Keratinocyte (primary cell): ENCODE results near the gene MRPL34. TPM values are rescaled to one million over a fixed set of nuclear protein-coding genes. Genes with fewer than 3 reads are reported as not detected.

Experiments used
- DNase-seq: peaks from one replicate; pipeline ENCODE4 v3.0.0-alpha.2; 2011; ENCODE audit warnings: low read depth, missing footprints, low spot score
- FAIRE-seq: peaks from 2 replicates; lab custom pipeline; 2011; peaks lifted over from hg19 to GRCh38; lab: Jason Lieb, UNC
- H2AFZ ChIP-seq: 2 replicates; pipeline ENCODE4 v1.6.0; 2012; ENCODE audit warnings: low read length, control low read depth, inconsistent platforms; ENCODE audit not compliant: control insufficient read depth
- H3K27ac ChIP-seq: 2 replicates; pipeline ENCODE4 v1.5.1; 2011; ENCODE audit warnings: low read length; ENCODE audit not compliant: control insufficient read depth, insufficient read depth
- H3K27me3 ChIP-seq: 3 replicates; pipeline ENCODE4 v1.6.0; 2011; ENCODE audit warnings: low read length; ENCODE audit not compliant: control insufficient read depth, insufficient read depth; ENCODE audit errors: extremely low read depth
- H3K36me3 ChIP-seq, 2 experiments: 2 replicates in 1 of 2; 3 replicates in 1 of 2; pipeline ENCODE4 v1.5.1; 2011; ENCODE audit warnings: low read length in 2 of 2, mild to moderate bottlenecking in 1 of 2; ENCODE audit not compliant: control insufficient read depth in 2 of 2, insufficient read depth in 2 of 2; ENCODE audit errors: extremely low read depth in 1 of 2
- H3K4me1 ChIP-seq: 3 replicates; pipeline ENCODE4 v1.5.1; 2011; ENCODE audit warnings: low read length; ENCODE audit not compliant: control insufficient read depth, insufficient read depth; ENCODE audit errors: extremely low read depth
- H3K4me2 ChIP-seq: 3 replicates; pipeline ENCODE4 v1.6.0; 2011; ENCODE audit warnings: low read depth, low read length; ENCODE audit not compliant: control insufficient read depth, insufficient read depth; ENCODE audit errors: extremely low read depth
- H3K4me3 ChIP-seq, 3 experiments: fragments of 200-600 bp in 1 of 3; sonication (generic) in 1 of 3; 2 replicates in 2 of 3; 3 replicates in 1 of 3; pipeline ENCODE4 v1.5.1; 2011 to 2016; ENCODE audit warnings: low read length in 3 of 3, mild to moderate bottlenecking in 3 of 3, control low read depth in 2 of 3, inconsistent platforms in 1 of 3, low read depth in 1 of 3, mixed read lengths in 1 of 3, mixed run types in 1 of 3, moderate library complexity in 1 of 3; ENCODE audit not compliant: control insufficient read depth in 2 of 3, insufficient read depth in 2 of 3; ENCODE audit errors: extremely low read depth in 1 of 3
- H3K79me2 ChIP-seq: 2 replicates; pipeline ENCODE4 v1.6.0; 2012; ENCODE audit warnings: low read length; ENCODE audit not compliant: control insufficient read depth, insufficient read depth
- H3K9ac ChIP-seq: 3 replicates; pipeline ENCODE4 v1.6.0; 2011; ENCODE audit warnings: low read length; ENCODE audit not compliant: control insufficient read depth, insufficient read depth; ENCODE audit errors: extremely low read depth
- H3K9me1 ChIP-seq: 3 replicates; pipeline ENCODE4 v1.6.0; 2011; ENCODE audit warnings: low read length; ENCODE audit not compliant: control insufficient read depth, insufficient read depth; ENCODE audit errors: extremely low read depth
- H3K9me3 ChIP-seq: 2 replicates; pipeline ENCODE4 v1.5.1; 2012; ENCODE audit warnings: low read depth, low read length; ENCODE audit not compliant: control insufficient read depth
- H4K20me1 ChIP-seq: 3 replicates; pipeline ENCODE4 v1.6.0; 2011; ENCODE audit warnings: low read length; ENCODE audit not compliant: control insufficient read depth, insufficient read depth; ENCODE audit errors: extremely low read depth
- EZH2 ChIP-seq: IDR thresholded peaks from one replicate; pipeline ENCODE4 v1.6.1; 2012; ENCODE audit warnings: inconsistent platforms, mild to moderate bottlenecking, low read length, moderate library complexity
- dilution Hi-C: fragments of 300-500 bp; cut with MboI; formaldehyde crosslinking; loops from one replicate; pipeline ENCODE4 v1.7.0; 2020; ENCODE audit warnings: low sequenced_read_pairs; ENCODE audit not compliant: extremely low pct_ligation_motif_present
- polyA plus RNA-seq, 5 experiments: library from polyadenylated mRNA; depleted of rRNA in 3 of 5; stranded (reverse) in 3 of 5; stranded (forward) in 1 of 5; unstranded in 1 of 5; fragments of >200 nt; gene quantifications; 1 replicate in 1 of 5; 2 replicates in 3 of 5; 3 replicates in 1 of 5; pipeline versions ENCODE4 v1.2.1 to v1.2.3, GENCODE V29; 2011 to 2012; ENCODE audit warnings: missing spikeins in 2 of 5, low read depth in 1 of 5, low replicate concordance in 1 of 5
- TF ChIP-seq, protein P1 (sequence below), 3 experiments: IDR thresholded peaks in 1 of 3; conservative IDR thresholded peaks in 1 of 3; optimal IDR thresholded peaks in 1 of 3; 2 replicates in 2 of 3; 3 replicates in 1 of 3; pipeline versions ENCODE3 to v1.5.1; 2011; ENCODE audit warnings: low read length in 3 of 3, mild to moderate bottlenecking in 3 of 3, moderate library complexity in 2 of 3, control low read depth in 1 of 3, inconsistent platforms in 1 of 3; ENCODE audit not compliant: insufficient read depth in 2 of 3; ENCODE audit errors: extremely low read depth in 1 of 3

MRPL34 gene
- polyA plus RNA-seq, 1 donor (not counting 4 experiments of a cell fraction or from before 2014, with no cell fraction given): 63.7 TPM

DNA sequence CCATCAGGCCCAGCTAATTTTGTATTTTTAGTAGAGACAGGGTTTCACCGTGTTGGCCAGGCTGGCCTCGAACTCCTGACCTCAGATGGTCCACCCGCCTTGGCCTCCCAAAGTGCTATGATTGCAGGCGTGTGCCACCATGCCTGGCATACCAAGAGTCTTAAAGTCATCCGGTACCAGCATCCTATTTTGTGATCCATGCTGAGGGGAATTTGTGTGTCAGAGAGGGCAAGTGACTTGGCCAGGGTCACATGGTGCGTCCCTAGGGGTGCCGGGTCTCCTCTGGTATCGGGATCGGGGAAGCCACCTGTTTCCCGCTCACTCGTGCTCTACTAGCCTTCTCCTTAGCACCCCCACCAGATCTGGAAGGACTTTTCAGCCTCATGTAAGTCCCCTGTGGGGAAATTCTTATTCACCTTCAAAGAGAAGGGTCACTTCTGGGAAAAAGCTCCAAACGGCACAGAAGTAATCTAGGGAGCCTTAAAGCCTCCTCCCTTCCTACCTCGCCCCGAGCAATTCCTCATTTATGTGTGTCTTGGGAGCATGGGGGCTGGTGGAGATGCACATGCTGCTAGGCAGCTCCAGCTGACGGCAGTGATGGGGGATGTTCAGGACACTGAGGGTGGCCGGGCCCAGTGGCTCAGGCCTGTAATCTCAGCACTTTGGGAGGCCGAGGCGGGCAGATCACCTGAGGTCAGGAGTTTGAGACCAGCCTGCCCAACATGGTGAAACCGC, 30.1 kb upstream of the MRPL34 start:
- no peaks in the 10 kb centered on the region for H3K9me3 ChIP-seq
- no peaks in the 10 kb centered on the region for H4K20me1 ChIP-seq
- FAIRE-seq (no peak), DNase-seq (no peak)
- H3K79me2 ChIP-seq: no peaks in the 10 kb centered on the region
- dilution Hi-C loops: no loop called here
- H3K4me1 ChIP-seq: no peaks in the 10 kb centered on the region
- H3K36me3 ChIP-seq: peaks cover 26 to 38% of the 10 kb centered on the region in 2 experiments
- H3K27me3 ChIP-seq: no peaks in the 10 kb centered on the region
- H2AFZ ChIP-seq: no peak overlapping the region
- H3K27ac ChIP-seq: no peak overlapping the region
- no peak overlapping the region for H3K4me2 ChIP-seq
- H3K4me3 ChIP-seq: no peak overlapping the region
- TF ChIP-seq EZH2: no peak
- TF ChIP-seq, protein P1, sequence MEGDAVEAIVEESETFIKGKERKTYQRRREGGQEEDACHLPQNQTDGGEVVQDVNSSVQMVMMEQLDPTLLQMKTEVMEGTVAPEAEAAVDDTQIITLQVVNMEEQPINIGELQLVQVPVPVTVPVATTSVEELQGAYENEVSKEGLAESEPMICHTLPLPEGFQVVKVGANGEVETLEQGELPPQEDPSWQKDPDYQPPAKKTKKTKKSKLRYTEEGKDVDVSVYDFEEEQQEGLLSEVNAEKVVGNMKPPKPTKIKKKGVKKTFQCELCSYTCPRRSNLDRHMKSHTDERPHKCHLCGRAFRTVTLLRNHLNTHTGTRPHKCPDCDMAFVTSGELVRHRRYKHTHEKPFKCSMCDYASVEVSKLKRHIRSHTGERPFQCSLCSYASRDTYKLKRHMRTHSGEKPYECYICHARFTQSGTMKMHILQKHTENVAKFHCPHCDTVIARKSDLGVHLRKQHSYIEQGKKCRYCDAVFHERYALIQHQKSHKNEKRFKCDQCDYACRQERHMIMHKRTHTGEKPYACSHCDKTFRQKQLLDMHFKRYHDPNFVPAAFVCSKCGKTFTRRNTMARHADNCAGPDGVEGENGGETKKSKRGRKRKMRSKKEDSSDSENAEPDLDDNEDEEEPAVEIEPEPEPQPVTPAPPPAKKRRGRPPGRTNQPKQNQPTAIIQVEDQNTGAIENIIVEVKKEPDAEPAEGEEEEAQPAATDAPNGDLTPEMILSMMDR (optimal IDR thresholded peaks at IDR 0.05 in 1 of 3, IDR thresholded peaks at IDR 0.05 in 1 of 3, conservative IDR thresholded peaks at IDR 0.05 in 1 of 3; ENCODE audit: extremely low read depth in 1 of 3, insufficient read depth in 2 of 3, low read length in 3 of 3): no peak
- H3K9me1 ChIP-seq: no peaks in the 10 kb centered on the region
- no peak overlapping the region for H3K9ac ChIP-seq

DNA sequence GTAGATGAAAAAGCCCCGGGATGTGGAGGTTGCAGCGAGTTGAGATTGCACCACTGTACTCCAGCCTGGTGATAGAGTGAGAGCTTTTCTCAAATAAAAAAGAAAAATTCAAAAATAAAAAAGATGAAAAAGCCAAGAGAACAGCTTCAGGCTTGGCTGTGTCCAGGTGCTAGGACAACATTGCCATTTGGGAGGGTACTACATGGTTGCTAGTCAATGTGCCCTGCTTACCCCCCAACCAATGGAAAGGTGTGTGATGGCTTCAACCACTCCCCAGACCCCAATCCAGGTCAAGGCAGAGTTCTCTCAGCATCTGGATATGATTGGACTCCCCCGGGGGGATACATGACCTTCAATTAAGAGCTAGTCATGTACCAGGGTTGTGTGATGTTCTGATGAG, 26.2 kb upstream of the MRPL34 start:
- no peaks in the 10 kb centered on the region for H4K20me1 ChIP-seq
- no peak overlapping the region for H3K4me3 ChIP-seq
- H3K9me1 ChIP-seq: no peaks in the 10 kb centered on the region
- no peaks in the 10 kb centered on the region for H3K27me3 ChIP-seq
- no peak for TF ChIP-seq EZH2
- TF ChIP-seq, protein P1 (optimal IDR thresholded peaks at IDR 0.05 in 1 of 3, IDR thresholded peaks at IDR 0.05 in 1 of 3, conservative IDR thresholded peaks at IDR 0.05 in 1 of 3; ENCODE audit: extremely low read depth in 1 of 3, insufficient read depth in 2 of 3, low read length in 3 of 3): no peak
- no peak overlapping the region for H2AFZ ChIP-seq
- H3K9ac ChIP-seq: no peak overlapping the region
- dilution Hi-C loops: no loop called here
- FAIRE-seq: no peak
- peaks cover 13 to 21% of the 10 kb centered on the region in 2 experiments for H3K36me3 ChIP-seq
- no peak overlapping the region for H3K4me2 ChIP-seq
- H3K79me2 ChIP-seq: no peaks in the 10 kb centered on the region
- no peak overlapping the region for H3K27ac ChIP-seq
- H3K4me1 ChIP-seq: peaks cover 6% of the 10 kb centered on the region
- DNase-seq: no peak
- no peaks in the 10 kb centered on the region for H3K9me3 ChIP-seq
